HCT116 (cell line): Measurements from ENCODE around the gene AQP10. TPM values are rescaled to one million over a fixed set of nuclear protein-coding genes. Genes with fewer than 3 reads are reported as not detected.

Experiments
- ATAC-seq: fragments of 200-7000 bp; cut with Tn5 transposase; 2 replicates; pipeline ENCODE4 v1.9.1; 2020; ENCODE audit warnings: mild to moderate bottlenecking, moderate library complexity
- BruUV-seq: library from RNA; stranded (reverse); fragments of 400-500 nt; replicated peaks from 2 replicates; lab custom pipeline; 2021; lab: Mats Ljungman, UMichigan
- CTCF ChIA-PET: fragments of 300-600 bp; sonication (Branson Sonifier 250); formaldehyde crosslinking; loops from one replicate; lab custom pipeline; 2021; ENCODE audit warnings: antibody characterized with exemption; lab: Charles Lee
- POLR2A ChIA-PET: fragments of 300-600, 350-600 bp; sonication (Branson Sonifier 250); formaldehyde crosslinking; loops from one replicate; lab custom pipeline; 2021; ENCODE audit warnings: antibody characterized with exemption; lab: Charles Lee
- RAD21 ChIA-PET, 2 experiments: fragments of 300-600 bp; sonication (Branson Sonifier 250); formaldehyde crosslinking; loops; one replicate each; lab custom pipeline; 2023; ENCODE audit warnings: low total read pairs in 2 of 2; ENCODE audit not compliant: uncharacterized antibody in 2 of 2, unreplicated experiment in 2 of 2, low non-redundant PET in 1 of 2; lab: Charles Lee
- DNase-seq: peaks from one replicate; pipeline ENCODE4 v3.0.0-alpha.2; 2010; ENCODE audit warnings: low read depth, low spot score
- H2AFZ ChIP-seq: fragments of 200-600 bp; shearing (Covaris generic), sonication (generic); 2 replicates; pipeline ENCODE4 v1.6.1; 2017; ENCODE audit warnings: low read depth, mixed run types, mixed read lengths, antibody characterized with exemption, low read length; ENCODE audit not compliant: poor library complexity, severe bottlenecking
- H3K27ac ChIP-seq: 2 replicates; pipeline ENCODE4 v1.5.1; 2012; ENCODE audit warnings: low read depth, low read length
- H3K27me3 ChIP-seq: fragments of 200-600 bp; sonication (generic); 2 replicates; pipeline ENCODE4 v1.6.1; 2016; ENCODE audit warnings: mixed run types, low read length, mixed read lengths; ENCODE audit not compliant: insufficient read depth
- H3K36me3 ChIP-seq, 2 experiments: fragments of 200-500 bp in 1 of 2; fragments of 200-600 bp in 1 of 2; sonication (Bioruptor generic) in 1 of 2; sonication (generic) in 1 of 2; 2 replicates each; pipeline versions ENCODE4 v1.5.1 to v1.6.1; 2014 to 2016; ENCODE audit warnings: low read length in 2 of 2, inconsistent platforms in 1 of 2, mixed read lengths in 1 of 2, mixed run types in 1 of 2; ENCODE audit not compliant: insufficient read depth in 2 of 2, control insufficient read depth in 1 of 2
- H3K4me1 ChIP-seq, 2 experiments: fragments of 200-600 bp in 1 of 2; sonication (generic) in 1 of 2; 2 replicates each; pipeline versions ENCODE4 v1.5.1 to v1.6.1; 2012 to 2017; ENCODE audit warnings: low read length in 2 of 2, inconsistent platforms in 1 of 2, mild to moderate bottlenecking in 1 of 2, mixed read lengths in 1 of 2, mixed run types in 1 of 2, moderate library complexity in 1 of 2; ENCODE audit not compliant: insufficient read depth in 2 of 2, control insufficient read depth in 1 of 2
- H3K4me2 ChIP-seq: fragments of 200-600 bp; sonication (generic); 2 replicates; pipeline ENCODE4 v1.6.1; 2017; ENCODE audit warnings: mixed run types, low read length, mixed read lengths
- H3K4me3 ChIP-seq, 2 experiments: fragments of 200-600 bp in 1 of 2; sonication (generic) in 1 of 2; replicated peaks in 1 of 2; 2 replicates each; pipeline ENCODE4 v1.5.1; 2011 to 2016; ENCODE audit warnings: low read length in 2 of 2, control low read depth in 1 of 2, low read depth in 1 of 2, mild to moderate bottlenecking in 1 of 2, mixed read lengths in 1 of 2, mixed run types in 1 of 2
- H3K79me2 ChIP-seq: fragments of 200-600 bp; sonication (generic); 2 replicates; pipeline ENCODE4 v1.6.1; 2017; ENCODE audit warnings: mild to moderate bottlenecking, mixed run types, low read length, moderate library complexity, mixed read lengths; ENCODE audit not compliant: insufficient read depth
- H3K9ac ChIP-seq: fragments of 200-600 bp; sonication (generic); 2 replicates; pipeline ENCODE4 v1.6.1; 2016; ENCODE audit warnings: low read length, mixed read lengths
- H3K9me2 ChIP-seq: fragments of 200-600 bp; sonication (generic), shearing (Covaris generic); 2 replicates; pipeline ENCODE4 v1.6.1; 2017; ENCODE audit warnings: mixed run types, mild to moderate bottlenecking, moderate library complexity; ENCODE audit not compliant: insufficient read depth
- H3K9me3 ChIP-seq, 2 experiments: fragments of 200-500 bp in 1 of 2; fragments of 200-600 bp in 1 of 2; sonication (Bioruptor generic) in 1 of 2; sonication (generic) in 1 of 2; 2 replicates each; pipeline ENCODE4 v1.6.1; 2014 to 2017; ENCODE audit warnings: low read length in 2 of 2, mixed read lengths in 2 of 2, inconsistent platforms in 1 of 2, low read depth in 1 of 2, mild to moderate bottlenecking in 1 of 2, mixed run types in 1 of 2, moderate library complexity in 1 of 2; ENCODE audit not compliant: control insufficient read depth in 1 of 2, insufficient read depth in 1 of 2
- H4K20me1 ChIP-seq: fragments of 200-600 bp; sonication (generic), shearing (Covaris generic); 2 replicates; pipeline ENCODE4 v1.6.1; 2017; ENCODE audit warnings: mixed run types, mild to moderate bottlenecking, moderate library complexity; ENCODE audit not compliant: insufficient read depth
- CBX3 ChIP-seq: IDR thresholded peaks from 2 replicates; pipeline ENCODE4 v1.6.1; 2012; ENCODE audit warnings: low read depth
- CEBPB ChIP-seq: IDR thresholded peaks from 2 replicates; pipeline ENCODE4 v1.6.1; 2012; ENCODE audit warnings: low read depth
- CTCF ChIP-seq, 3 experiments: fragments of 200-600 bp in 1 of 3; sonication (generic) in 1 of 3; IDR thresholded peaks in 2 of 3; conservative IDR thresholded peaks in 1 of 3; 2 replicates each; pipeline ENCODE4 v1.5.1; 2012 to 2017; ENCODE audit warnings: low read depth in 2 of 3, low read length in 2 of 3, antibody characterized with exemption in 1 of 3, borderline replicate concordance in 1 of 3, control low read depth in 1 of 3, mild to moderate bottlenecking in 1 of 3, mixed read lengths in 1 of 3, mixed run types in 1 of 3, moderate library complexity in 1 of 3; ENCODE audit not compliant: insufficient read depth in 1 of 3
- EGR1 ChIP-seq: IDR thresholded peaks from 2 replicates; pipeline ENCODE4 v1.6.1; 2012; ENCODE audit warnings: low read depth
- ELF1 ChIP-seq: IDR thresholded peaks from 2 replicates; pipeline ENCODE4 v1.6.1; 2012; ENCODE audit warnings: low read depth, borderline replicate concordance
- EZH2phosphoT487 ChIP-seq: fragments of 200-600 bp; IDR thresholded peaks from 2 replicates; pipeline ENCODE4 v1.6.1; 2018; ENCODE audit warnings: antibody characterized with exemption, borderline replicate concordance
- FOSL1 ChIP-seq: IDR thresholded peaks from 2 replicates; pipeline ENCODE4 v1.6.1; 2012; ENCODE audit warnings: low read depth
- MAX ChIP-seq: IDR thresholded peaks from 2 replicates; pipeline ENCODE4 v1.6.1; 2012
- POLR2A ChIP-seq: IDR thresholded peaks from 2 replicates; pipeline ENCODE4 v1.7.0; 2011; ENCODE audit warnings: borderline replicate concordance; ENCODE audit not compliant: insufficient read depth, insufficient read length; ENCODE audit errors: extremely low read depth
- POLR2AphosphoS5 ChIP-seq: IDR thresholded peaks from 2 replicates; pipeline ENCODE4 v1.6.1; 2011; ENCODE audit warnings: mild to moderate bottlenecking, low read depth, low read length, moderate library complexity
- RAD21 ChIP-seq: IDR thresholded peaks from 2 replicates; pipeline ENCODE4 v1.6.1; 2012; ENCODE audit warnings: low read depth, mild to moderate bottlenecking
- SP1 ChIP-seq: IDR thresholded peaks from 2 replicates; pipeline ENCODE4 v1.6.1; 2012; ENCODE audit warnings: low read depth
- SRF ChIP-seq: IDR thresholded peaks from 2 replicates; pipeline ENCODE4 v1.6.1; 2012; ENCODE audit warnings: low read depth
- TCF7L2 ChIP-seq: IDR thresholded peaks from 2 replicates; pipeline ENCODE4 v1.7.0; 2011; ENCODE audit warnings: borderline replicate concordance, inconsistent platforms; ENCODE audit not compliant: insufficient read depth, insufficient read length; ENCODE audit errors: extremely low read depth
- YY1 ChIP-seq: IDR thresholded peaks from 2 replicates; pipeline ENCODE4 v1.6.1; 2011; ENCODE audit warnings: low read length, low read depth, moderate library complexity, mild to moderate bottlenecking; ENCODE audit not compliant: insufficient replicate concordance; ENCODE audit errors: extremely low read depth
- ZFX ChIP-seq: fragments of 450-650 bp; IDR thresholded peaks from 2 replicates; pipeline ENCODE4 v1.6.1; 2017
- ZNF274 ChIP-seq: fragments of 200-500 bp; sonication (Bioruptor generic); IDR thresholded peaks from 2 replicates; pipeline ENCODE4 v1.6.1; 2014; ENCODE audit warnings: mild to moderate bottlenecking, low read depth, low read length, inconsistent platforms
- intact Hi-C: fragments of 100-400 bp; cut with micrococcal nuclease; formaldehyde crosslinking; loops from 2 replicates; pipeline ENCODE4 v1.10.0; 2022
- total RNA-seq: library from RNA; stranded (reverse); gene quantifications from one replicate; pipeline ENCODE4 v1.2.1, GENCODE V29; 2021; ENCODE audit not compliant: unreplicated experiment

Gene AQP10
- total RNA-seq, 1 experiment from 2014 or later, result not detected

DNA sequence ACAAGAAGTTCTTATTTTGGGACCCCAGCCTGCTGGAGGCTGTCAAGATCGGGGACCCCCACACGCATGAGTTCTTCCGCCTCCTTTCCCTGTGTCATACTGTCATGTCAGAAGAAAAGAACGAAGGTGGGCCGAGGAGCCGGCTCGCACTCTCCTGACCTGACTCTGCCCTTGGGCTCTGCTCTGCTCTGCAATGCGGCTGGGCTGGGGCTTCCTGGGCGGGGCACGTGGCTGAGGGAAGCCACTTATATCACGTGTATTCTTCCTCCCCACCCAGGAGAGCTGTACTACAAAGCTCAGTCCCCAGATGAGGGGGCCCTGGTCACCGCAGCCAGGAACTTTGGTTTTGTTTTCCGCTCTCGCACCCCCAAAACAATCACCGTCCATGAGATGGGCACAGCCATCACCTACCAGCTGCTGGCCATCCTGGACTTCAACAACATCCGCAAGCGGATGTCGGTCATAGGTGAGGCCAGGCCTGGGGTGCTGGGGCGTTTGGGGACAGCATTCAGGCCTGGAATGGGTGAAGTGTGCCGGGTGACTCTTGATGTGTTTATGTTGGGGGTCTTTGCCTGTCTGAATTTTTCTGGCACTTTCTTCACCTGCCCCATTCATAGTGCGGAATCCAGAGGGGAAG is 22.1 kb downstream of the AQP10 start:
- H3K79me2 ChIP-seq, result no peaks in the 10 kb centered on the region
- no peak for ATAC-seq
- POLR2A ChIA-PET, result no interaction called here
- H2AFZ ChIP-seq, result no peak overlapping the region
- no peaks in the 10 kb centered on the region for H4K20me1 ChIP-seq
- BruUV-seq, result no TSS peak
- TF ChIP-seq EGR1 (no peak), YY1 (no peak), SRF (no peak), ZFX (no peak), MAX (no peak), CEBPB (no peak), SP1 (no peak), FOSL1 (no peak)
- CTCF ChIA-PET, result no interaction called here
- H3K9ac ChIP-seq, result no peak overlapping the region
- no peaks in the 10 kb centered on the region for H3K9me2 ChIP-seq
- RAD21 ChIA-PET, result no interaction called here
- H3K9me3 ChIP-seq, result no peaks in the 10 kb centered on the region
- H3K36me3 ChIP-seq, result peaks cover 20 to 27% of the 10 kb centered on the region in 2 experiments
- no peak overlapping the region for H3K4me2 ChIP-seq
- H3K27me3 ChIP-seq, result no peaks in the 10 kb centered on the region
- no peak overlapping the region for H3K4me3 ChIP-seq
- H3K4me1 ChIP-seq, result no peaks in the 10 kb centered on the region
- intact Hi-C loops, result no loop called here
- no peak overlapping the region for H3K27ac ChIP-seq
- no peak for DNase-seq

- no peak overlapping the region for H3K4me2 ChIP-seq
- no peaks in the 10 kb centered on the region for H4K20me1 ChIP-seq
- H3K36me3 ChIP-seq, result peaks cover 20 to 27% of the 10 kb centered on the region in 2 experiments
- ChIA-PET CTCF (interaction anchor here (1.3 to 2.4 kb wide), 3 partner anchors 10 to 19 kb away, joined by 4 to 14 read pairs (median 6); no protein-coding TSS in a partner anchor), RAD21 (no interaction called here), POLR2A (no interaction called here)
- no peaks in the 10 kb centered on the region for H3K79me2 ChIP-seq
- BruUV-seq, result no TSS peak
- H3K4me1 ChIP-seq, result no peaks in the 10 kb centered on the region; a peak in 1 of 4 replicates
- no peaks in the 10 kb centered on the region for H3K9me3 ChIP-seq
- no peak overlapping the region for H3K9ac ChIP-seq
- no peak for TF ChIP-seq CBX3
- no peak for TF ChIP-seq TCF7L2
- peak; percentile 63 for TF ChIP-seq RAD21
- TF ChIP-seq EZH2phosphoT487, result no peak
- TF ChIP-seq MAX, result no peak
- no peak for TF ChIP-seq ELF1
- TF ChIP-seq CTCF (IDR thresholded peaks at IDR 0.05 in 2 of 3, conservative IDR thresholded peaks at IDR 0.05 in 1 of 3; ENCODE audit: borderline replicate concordance in 1 of 3, insufficient read depth in 1 of 3, low read depth in 2 of 3, low read length in 2 of 3), result peak; percentile 36 to 93 (median 91); a peak in 5 of 6 replicates
- no peak for TF ChIP-seq POLR2A
- no peak for TF ChIP-seq ZNF274
- no peak for TF ChIP-seq FOSL1
- TF ChIP-seq POLR2AphosphoS5, result no peak
- H3K9me2 ChIP-seq, result no peaks in the 10 kb centered on the region
- no peaks in the 10 kb centered on the region for H3K27me3 ChIP-seq
- peak; percentile 85 for ATAC-seq
- no peak overlapping the region for H3K4me3 ChIP-seq
- DNase-seq, result no peak
- intact Hi-C loops, result no loop called here
- H2AFZ ChIP-seq, result no peak overlapping the region
- H3K27ac ChIP-seq, result no peak overlapping the region
Observed at GRCh38 chr1:154344977-154345837, 24.3 kb downstream of the AQP10 start.
